CD4-positive, alpha-beta T cell treated with Interleukin-10 for 1 hour (primary cell): ENCODE results near the gene FCGR2B.
"Not testable (repeated sequence)": the region's sequence is repeated elsewhere in the genome, so short reads cannot be mapped to it uniquely, and the experiment has no call there.

Experiments used
- DNase-seq: peaks from one replicate; pipeline ENCODE4 v3.0.0-alpha.2; 2020

Gene FCGR2B

GRCh38 chr1:161662684-161663339 lies at the start of gene FCGR2B:
TSS of gene FCGR2B (plus strand) at chr1:161663143. CDS start at chr1:161663242, 99 bp downstream.
- DNase-seq, result not testable (repeated sequence)

DNA sequence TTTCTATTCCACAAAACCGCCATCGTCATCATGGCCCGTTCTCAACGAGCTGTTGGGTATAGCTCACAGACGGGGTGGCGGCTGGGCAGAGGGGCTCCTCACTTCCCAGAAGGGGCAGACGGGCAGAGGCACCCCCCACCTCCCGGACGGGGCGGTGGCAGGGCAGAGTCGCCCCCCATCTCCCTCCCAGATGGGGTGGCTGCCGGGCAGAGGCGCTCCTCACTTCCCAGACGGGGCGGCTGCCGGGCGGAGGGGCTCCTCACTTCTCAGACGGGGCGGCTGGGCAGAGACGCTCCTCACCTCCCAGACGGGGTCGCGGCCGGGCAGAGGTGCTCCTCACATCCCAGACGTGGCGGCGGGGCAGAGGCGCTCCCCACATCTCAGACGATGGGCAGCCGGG lies 46.5 kb upstream of the FCGR2B start:
- DNase-seq, result not testable (repeated sequence)

DNA sequence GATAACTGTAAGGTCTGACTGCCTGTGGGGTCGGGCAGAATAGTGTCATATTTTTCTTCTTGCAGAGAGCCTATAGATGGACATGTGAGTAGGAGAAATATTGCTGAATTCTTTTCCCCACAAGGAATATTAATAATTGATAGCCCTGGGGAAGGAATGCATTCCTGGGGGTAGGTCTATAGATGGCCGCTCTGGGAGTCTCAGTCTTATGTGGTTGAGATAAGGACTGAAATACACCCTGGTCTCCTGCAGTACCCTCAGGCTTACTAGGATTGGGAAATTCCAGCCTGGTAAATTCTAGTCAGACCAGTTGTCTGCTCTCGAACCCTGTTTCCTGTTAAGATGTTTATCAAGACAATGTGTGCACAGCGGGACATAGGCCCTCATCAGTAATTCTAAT lies 44.4 kb upstream of the FCGR2B start:
- DNase-seq, result not testable (repeated sequence)

DNA sequence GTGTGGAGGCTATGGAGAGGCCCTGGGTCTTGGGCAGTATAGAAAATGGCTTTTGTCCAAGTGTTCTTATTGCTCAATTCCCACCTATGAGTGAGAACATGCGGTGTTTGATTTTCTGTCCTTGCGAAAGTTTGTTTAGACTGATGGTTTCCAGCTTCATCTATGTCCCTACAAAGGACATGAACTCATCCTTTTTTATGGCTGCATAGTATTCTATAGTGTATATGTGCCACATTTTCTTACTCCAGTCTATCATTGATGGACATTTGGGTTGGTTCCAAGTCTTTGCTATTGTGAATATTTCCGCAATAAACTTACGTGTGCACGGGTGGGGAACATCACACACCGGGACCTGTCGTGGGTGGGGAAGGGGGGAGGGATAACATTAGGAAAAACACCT lies 42.5 kb upstream of the FCGR2B start:
- not testable (repeated sequence) for DNase-seq

DNA sequence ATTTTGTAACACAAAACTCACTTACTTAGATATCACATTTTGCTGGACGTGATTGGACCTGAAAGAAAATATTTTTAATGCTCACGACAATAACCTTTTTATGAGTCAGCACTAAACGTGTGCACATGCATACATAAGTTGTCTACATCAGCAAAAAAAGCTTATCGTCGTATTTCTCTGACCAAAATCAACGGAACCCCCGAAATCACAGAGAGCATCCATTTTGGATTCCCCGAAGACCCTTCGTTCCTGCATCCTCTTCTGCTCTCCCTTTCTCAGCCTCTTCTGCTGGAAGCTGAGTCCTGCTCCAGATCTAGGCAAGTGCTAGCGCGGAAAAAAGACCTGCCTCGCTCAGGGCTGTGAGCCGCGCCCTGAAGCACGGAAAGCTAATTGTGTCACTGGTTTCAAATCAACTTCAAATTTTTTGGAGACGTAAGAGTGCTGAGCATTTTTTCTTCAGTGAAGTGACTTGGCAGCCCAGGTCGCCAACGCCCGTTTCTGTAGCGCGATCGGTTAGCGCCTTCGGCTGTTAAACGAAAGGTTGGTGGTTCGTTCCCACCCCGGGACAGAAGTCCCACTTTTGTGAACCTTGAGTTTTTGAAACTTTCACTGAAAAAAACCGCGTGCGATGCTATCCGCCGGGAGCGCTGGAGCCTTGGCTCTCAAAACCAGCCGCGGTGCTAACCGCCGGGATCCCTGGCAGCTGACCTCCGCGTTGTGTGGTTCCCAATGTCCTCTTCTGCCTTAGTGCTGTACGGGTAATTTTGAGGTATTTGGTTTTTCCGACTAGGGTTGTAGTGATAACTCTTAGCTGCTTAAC lies 41.6 kb upstream of the FCGR2B start:
- peak; percentile 88 for DNase-seq

GRCh38 chr1:161622054-161622453 lies 40.9 kb upstream of the FCGR2B start:
- DNase-seq, result peak; percentile 18

DNA sequence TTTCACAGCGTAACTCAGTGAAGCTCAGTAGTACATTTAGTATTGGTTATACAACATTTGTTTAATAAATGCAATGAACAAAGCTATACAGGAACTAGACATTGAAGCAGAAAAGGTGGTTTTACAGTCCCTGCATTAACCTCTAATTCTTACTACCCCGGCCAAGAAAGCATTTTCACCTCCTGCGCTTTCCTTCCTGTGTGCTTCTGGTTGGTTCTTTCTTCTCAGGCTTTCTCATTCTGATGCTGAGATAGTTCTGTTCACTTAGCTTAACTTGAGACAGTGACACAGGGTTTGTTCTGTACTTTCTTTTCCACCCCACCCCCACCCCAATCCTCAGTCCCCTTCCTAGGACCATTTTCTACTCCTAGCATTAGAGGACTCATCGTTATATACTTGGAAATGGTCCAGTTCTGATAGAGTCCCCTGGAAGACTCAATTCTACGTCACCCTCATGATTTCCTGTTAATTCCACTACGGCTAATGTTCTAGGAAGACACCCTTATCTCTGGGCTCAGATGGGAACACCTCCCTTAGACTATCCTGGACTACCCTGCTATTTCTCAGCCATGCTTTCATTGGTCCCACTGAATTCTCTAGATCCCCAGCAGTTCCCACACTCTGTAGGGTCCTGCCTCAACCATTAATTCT lies 39.4 kb upstream of the FCGR2B start:
- peak; percentile 40 for DNase-seq

DNA sequence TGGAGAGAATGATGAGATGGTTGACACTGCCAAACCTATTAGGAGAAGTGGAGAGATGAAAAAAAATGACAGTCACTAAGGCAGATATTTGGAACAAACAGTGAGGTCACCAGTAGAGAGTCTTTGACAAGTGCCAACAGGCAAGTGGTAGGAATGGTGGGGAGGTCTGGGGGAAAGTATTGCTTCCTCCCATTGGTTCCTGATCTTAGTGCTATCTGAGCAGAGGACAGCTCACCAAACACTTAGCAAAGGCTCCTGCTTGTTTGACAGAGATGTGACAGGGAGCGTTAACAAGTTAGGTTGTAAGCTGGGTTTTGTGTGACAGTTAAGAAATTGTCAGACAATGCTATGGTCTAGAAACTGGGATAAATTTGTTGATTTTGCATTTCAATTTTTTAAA lies 38.3 kb upstream of the FCGR2B start:
- DNase-seq, result peak; percentile 20

DNA sequence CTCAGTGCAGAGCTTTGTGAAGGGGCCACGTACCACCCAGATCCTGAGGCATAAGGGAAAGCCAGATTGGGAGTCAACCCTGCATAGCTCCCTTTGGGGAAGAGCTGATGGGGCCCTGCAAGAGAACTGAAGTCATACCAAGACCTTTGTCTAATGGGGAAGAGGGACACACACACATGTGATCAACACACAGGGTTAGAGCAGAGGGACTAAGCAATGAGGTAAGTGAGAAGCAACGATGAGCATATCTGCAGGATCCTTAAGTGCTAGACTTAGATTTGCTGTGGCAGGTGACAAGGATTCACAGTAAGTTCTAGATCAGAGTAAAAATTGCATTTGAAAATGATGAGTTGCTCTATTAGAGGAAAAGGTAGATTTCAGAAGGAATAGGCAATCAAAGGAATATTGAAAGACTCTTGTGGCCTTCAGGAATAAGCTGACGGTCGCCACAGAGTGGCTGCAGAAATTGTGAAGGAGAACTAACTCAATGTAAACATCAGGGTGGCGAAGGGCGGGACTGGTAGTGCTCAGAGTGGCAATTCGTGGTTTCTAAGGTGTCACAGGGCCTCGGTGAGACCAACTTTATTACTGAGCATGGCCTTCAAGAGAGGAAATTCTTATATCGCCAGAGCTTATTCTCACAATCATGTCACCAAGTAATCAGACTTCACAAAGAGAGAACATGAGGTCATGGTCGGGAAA lies 36.3 kb upstream of the FCGR2B start:
- peak; percentile 49 for DNase-seq

DNA sequence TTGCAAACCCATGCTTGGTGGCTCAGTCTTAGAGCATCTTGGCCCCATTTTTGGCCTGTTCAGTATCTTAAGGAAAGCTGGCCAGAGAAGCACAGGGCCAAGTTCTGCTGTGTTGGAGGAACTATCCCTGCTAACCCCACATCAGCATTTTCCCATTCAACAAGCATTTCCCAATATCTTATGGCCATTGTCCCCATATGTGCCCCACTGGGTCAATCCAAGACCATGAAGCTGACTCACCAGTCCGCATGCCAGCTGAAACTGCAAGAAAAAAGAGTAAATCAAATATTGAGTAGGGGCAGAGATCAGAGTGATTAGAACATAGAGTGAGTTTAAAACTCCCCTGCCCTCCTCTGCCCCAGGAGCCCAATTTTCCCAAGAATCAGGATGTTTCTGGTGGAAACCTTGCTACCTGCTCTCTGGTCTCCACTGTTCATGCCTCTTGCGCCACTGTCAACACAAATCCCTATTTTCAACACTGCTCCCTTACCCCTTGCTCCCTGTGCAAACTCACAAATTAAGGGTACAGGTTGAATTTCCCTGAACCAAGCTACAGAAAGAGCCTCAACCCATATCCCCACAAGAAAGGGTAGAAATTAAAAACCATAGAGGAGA lies 32.7 kb upstream of the FCGR2B start:
- DNase-seq, result not testable (repeated sequence)

DNA sequence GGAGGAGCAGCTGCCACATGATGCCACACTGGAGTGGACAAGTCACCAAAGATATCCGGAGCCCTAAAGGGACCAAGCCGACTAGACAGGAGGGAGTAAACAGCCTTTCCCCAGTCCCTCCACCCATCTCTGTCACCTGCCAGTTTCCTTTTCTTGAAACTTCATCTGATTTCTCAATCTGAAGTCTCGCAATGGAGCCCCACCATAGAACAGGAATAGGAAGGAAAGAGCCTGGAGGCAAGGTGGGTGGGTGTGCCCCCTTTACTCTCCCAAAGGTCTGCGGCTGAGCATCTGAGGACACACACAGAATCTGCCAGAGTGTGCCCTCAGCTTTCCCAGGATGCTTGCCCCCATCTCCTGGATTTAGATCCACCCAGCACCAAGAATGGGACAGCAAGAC lies 31.9 kb upstream of the FCGR2B start, which contains the start of gene FCGR3B:
Gene FCGR3B, minus strand, starts transcription at position 101 of the 400 bp plus-strand sequence. Its CDS starts 82 bp downstream, at position 19.
- no peak for DNase-seq

- not testable (repeated sequence) for DNase-seq
These were observed 27.9 kb upstream of the FCGR2B start for GRCh38 chr1:161634993-161635392.

DNA sequence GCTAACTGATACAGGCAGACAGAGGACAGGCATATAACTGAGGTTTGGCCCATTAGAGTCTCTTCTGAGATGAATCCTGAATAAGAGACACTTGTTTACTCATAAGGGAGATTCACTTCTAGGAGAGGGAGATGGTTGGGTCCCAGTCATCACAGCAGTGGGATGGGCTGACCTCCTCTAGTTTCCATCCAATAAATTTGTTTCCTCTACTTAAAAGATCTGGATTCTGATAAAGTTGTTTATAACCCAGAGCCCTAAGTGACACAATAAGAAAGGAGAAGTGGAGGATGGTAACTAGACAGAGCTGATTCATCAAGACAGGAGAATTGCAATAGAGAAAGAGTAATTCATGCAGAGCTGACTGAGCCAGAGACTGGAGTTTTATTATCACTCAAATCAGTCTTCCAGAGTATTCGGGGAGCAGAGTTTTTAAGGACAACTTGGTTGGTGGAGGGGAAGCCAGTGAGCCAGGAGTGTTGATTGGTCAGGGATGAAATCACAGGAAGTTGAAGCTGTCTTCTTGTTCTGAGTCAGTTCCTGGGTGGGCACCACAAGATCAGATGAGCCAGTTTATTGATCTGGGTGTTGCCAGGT lies 26.7 kb upstream of the FCGR2B start:
- DNase-seq, result peak; percentile 34

DNA sequence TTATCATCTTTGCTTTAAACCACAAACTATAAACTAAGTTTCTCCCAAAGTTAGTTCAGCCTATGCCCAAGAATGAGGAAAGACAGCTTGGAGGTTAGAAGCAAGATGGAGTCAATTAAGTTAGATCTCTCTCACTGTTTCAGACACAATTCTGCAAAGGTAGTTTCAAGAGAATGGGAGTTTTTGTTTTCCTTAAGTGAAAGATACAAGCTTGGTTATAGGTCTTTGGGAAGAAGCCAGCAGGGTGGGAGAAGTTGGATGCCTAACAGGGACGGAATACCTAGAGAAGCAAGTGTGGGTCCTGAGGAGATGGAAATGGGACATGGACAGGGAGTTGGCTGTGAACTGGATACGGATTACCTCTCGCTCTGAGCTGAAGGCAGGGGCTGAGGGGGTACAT lies 26.0 kb upstream of the FCGR2B start:
- not testable (repeated sequence) for DNase-seq

DNA sequence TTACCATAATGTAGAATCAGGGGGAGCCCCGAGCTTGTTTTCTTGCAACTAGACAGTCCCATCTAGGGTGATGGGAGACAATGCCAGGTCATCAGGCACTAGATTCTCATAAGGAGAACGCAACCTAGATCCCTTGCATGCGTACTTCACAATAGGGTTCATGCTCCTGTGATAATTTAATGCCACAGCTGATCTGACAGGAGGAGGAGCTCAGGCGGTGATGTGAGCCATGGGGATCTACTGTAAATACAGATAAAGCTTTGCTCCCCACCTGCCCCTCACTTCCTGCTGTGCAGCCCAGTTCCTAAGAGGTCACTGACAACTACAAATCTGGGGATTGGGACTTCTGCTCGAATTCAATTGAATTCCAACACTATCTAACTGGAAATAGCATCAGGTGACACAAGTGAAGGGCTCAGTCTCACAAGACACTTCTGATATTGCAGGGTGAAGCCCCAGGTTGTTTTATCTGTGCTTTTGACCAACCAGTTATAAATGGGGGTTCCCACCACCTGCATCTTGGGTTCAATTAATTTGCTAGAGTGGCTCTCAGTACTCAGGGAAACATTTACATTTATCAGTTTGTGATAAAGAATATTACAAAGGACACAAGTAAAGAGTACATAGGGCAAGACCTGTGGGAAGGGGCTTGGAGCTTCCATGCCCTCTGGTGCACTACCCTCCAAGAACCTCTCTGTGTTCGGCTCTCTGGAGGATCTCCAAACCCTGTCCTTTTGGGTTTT lies 24.5 kb upstream of the FCGR2B start:
- DNase-seq, result not testable (repeated sequence)

GRCh38 chr1:161639203-161639602 lies 23.7 kb upstream of the FCGR2B start:
- DNase-seq, result not testable (repeated sequence)

DNA sequence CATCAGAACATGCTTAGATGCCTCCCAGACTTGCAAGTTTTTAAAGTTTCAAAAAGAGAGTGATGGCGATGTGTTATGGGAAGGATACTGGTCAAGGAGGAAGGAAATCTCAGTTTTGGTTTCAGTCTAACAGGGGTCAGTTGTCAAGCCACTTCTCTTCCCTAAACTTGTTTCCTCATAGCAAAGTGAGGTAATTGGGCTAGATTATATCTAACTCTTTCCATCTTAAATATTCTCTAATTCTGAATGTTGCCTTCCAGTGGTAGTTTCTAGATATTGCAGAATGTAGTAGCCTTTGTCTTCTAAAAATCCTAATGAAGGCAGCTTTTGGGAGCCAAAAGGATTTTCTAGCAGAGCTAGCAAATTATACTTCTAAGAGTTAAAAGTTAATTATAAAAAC lies 20.2 kb upstream of the FCGR2B start:
- DNase-seq, result peak; percentile 38

- not testable (repeated sequence) for DNase-seq
These were observed 19.3 kb upstream of the FCGR2B start for GRCh38 chr1:161643481-161644208.

GRCh38 chr1:161644855-161645254 lies 18.1 kb upstream of the FCGR2B start:
- not testable (repeated sequence) for DNase-seq
